HG02973 (cell line): Measurements from ENCODE around the gene ALPG.

ENCODE experiments used
- ATAC-seq: cut with Tn5 transposase; IDR thresholded peaks from one replicate; pipeline ENCODE4 v1.9.1; 2021; ENCODE audit warnings: moderate library complexity; ENCODE audit not compliant: unreplicated experiment

Gene ALPG

GRCh38 chr2:232456296-232457120 is 49.9 kb downstream of the ALPG start:
- no peak for ATAC-seq

GRCh38 chr2:232457121-232458011 is 50.7 kb downstream of the ALPG start:
- ATAC-seq = no peak

GRCh38 chr2:232458051-232458660 is 51.5 kb downstream of the ALPG start:
- no peak for ATAC-seq

- ATAC-seq = no peak
Measured at GRCh38 chr2:232458661-232459418, 52.2 kb downstream of the ALPG start.

- no peak for ATAC-seq
Measured at GRCh38 chr2:232459419-232460035, 52.9 kb downstream of the ALPG start.

- ATAC-seq = no peak
Measured at GRCh38 chr2:232460171-232460570, 53.5 kb downstream of the ALPG start.
